GM18861 (cell line): ENCODE measurements around the gene NHEJ1.

Experiments used
- ATAC-seq: cut with Tn5 transposase; IDR thresholded peaks from one replicate; pipeline ENCODE4 v1.9.1; 2021; ENCODE audit not compliant: unreplicated experiment

Gene NHEJ1

GRCh38 chr2:219168932-219169331, 8.3 kb upstream of the NHEJ1 start:
- no peak for ATAC-seq

GRCh38 chr2:219168526-219168925, 7.9 kb upstream of the NHEJ1 start:
- no peak for ATAC-seq

GRCh38 chr2:219167997-219168396, 7.4 kb upstream of the NHEJ1 start:
- ATAC-seq: no peak

- no peak for ATAC-seq
Observed at GRCh38 chr2:219165058-219165911, 4.7 kb upstream of the NHEJ1 start.

GRCh38 chr2:219163156-219163555, 2.5 kb upstream of the NHEJ1 start:
- no peak for ATAC-seq

GRCh38 chr2:219161097-219161496, 482 bp upstream of the NHEJ1 start:
- no peak for ATAC-seq

- ATAC-seq: no peak
Observed at GRCh38 chr2:219159771-219160185, 837 bp downstream of the NHEJ1 start.

GRCh38 chr2:219158586-219158985, 2.0 kb downstream of the NHEJ1 start:
- no peak for ATAC-seq

- no peak for ATAC-seq
Observed at GRCh38 chr2:219158025-219158424, 2.6 kb downstream of the NHEJ1 start.

- ATAC-seq: no peak
Observed at GRCh38 chr2:219157396-219157795, 3.2 kb downstream of the NHEJ1 start.

GRCh38 chr2:219155054-219155644, 5.5 kb downstream of the NHEJ1 start:
- ATAC-seq: no peak

GRCh38 chr2:219149667-219150066, 10.9 kb downstream of the NHEJ1 start:
- ATAC-seq: no peak

GRCh38 chr2:219142329-219142728, 18.3 kb downstream of the NHEJ1 start:
- no peak for ATAC-seq

GRCh38 chr2:219140722-219141121, 19.9 kb downstream of the NHEJ1 start:
- no peak for ATAC-seq

GRCh38 chr2:219133976-219134375, 26.6 kb downstream of the NHEJ1 start:
- ATAC-seq: no peak

- ATAC-seq: no peak
Observed at GRCh38 chr2:219131744-219132143, 28.9 kb downstream of the NHEJ1 start.

GRCh38 chr2:219131327-219131726, 29.3 kb downstream of the NHEJ1 start:
- no peak for ATAC-seq

GRCh38 chr2:219129589-219129988, 31.0 kb downstream of the NHEJ1 start:
- ATAC-seq: no peak

GRCh38 chr2:219128396-219128795, 32.2 kb downstream of the NHEJ1 start:
- no peak for ATAC-seq

GRCh38 chr2:219127037-219127635, 33.5 kb downstream of the NHEJ1 start:
- ATAC-seq: no peak

GRCh38 chr2:219126555-219126954, 34.1 kb downstream of the NHEJ1 start:
- ATAC-seq: no peak

GRCh38 chr2:219125886-219126270, 34.7 kb downstream of the NHEJ1 start:
- no peak for ATAC-seq
